ENCODE data around the gene BAG2. TPM values are rescaled to one million over a fixed set of nuclear protein-coding genes. Genes with fewer than 3 reads are reported as not detected.

BAG2 gene
- total RNA-seq, 1 experiment from 2014 or later, result 14.0 TPM

GRCh38 chr6:57221936-57222742, 50.0 kb downstream of the BAG2 start, which contains the start of gene RAB23:
RAB23 (minus strand) TSS chr6:57222307; CDS start chr6:57210380, 11,927 bp downstream.
- ATAC-seq (peak; percentile 94), DNase-seq (ENCODE audit: low read depth, low spot score) (peak; percentile 54)
- in situ Hi-C loops (cut with HindIII; ENCODE audit: low pct_unique_long_range_greater_than_20kb, low sequenced_read_pairs), result no loop called here
- no peaks in the 10 kb centered on the region; the same call in 1 of the 2 replicates for H3K36me3 ChIP-seq (ENCODE audit: control insufficient read depth, insufficient read depth, low read length)
- no TSS peak for BruUV-seq (replicated peaks)
- ChIA-PET CTCF (interaction anchor here (0.7 kb wide), 2 partner anchors 12 to 24 kb away, joined by 3 to 4 read pairs; no protein-coding TSS in a partner anchor), POLR2A (no interaction called here)
- peak; percentile 43; the same call in 1 of the 2 replicates for TF ChIP-seq TCF7L2 (IDR thresholded peaks at IDR 0.05; ENCODE audit: low read depth, low read length)
- TF ChIP-seq, protein P1, sequence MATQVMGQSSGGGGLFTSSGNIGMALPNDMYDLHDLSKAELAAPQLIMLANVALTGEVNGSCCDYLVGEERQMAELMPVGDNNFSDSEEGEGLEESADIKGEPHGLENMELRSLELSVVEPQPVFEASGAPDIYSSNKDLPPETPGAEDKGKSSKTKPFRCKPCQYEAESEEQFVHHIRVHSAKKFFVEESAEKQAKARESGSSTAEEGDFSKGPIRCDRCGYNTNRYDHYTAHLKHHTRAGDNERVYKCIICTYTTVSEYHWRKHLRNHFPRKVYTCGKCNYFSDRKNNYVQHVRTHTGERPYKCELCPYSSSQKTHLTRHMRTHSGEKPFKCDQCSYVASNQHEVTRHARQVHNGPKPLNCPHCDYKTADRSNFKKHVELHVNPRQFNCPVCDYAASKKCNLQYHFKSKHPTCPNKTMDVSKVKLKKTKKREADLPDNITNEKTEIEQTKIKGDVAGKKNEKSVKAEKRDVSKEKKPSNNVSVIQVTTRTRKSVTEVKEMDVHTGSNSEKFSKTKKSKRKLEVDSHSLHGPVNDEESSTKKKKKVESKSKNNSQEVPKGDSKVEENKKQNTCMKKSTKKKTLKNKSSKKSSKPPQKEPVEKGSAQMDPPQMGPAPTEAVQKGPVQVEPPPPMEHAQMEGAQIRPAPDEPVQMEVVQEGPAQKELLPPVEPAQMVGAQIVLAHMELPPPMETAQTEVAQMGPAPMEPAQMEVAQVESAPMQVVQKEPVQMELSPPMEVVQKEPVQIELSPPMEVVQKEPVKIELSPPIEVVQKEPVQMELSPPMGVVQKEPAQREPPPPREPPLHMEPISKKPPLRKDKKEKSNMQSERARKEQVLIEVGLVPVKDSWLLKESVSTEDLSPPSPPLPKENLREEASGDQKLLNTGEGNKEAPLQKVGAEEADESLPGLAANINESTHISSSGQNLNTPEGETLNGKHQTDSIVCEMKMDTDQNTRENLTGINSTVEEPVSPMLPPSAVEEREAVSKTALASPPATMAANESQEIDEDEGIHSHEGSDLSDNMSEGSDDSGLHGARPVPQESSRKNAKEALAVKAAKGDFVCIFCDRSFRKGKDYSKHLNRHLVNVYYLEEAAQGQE (IDR thresholded peaks at IDR 0.05; ENCODE audit: insufficient read depth in 1 of 2, low read depth in 2 of 2, low read length in 1 of 2), result no peak
- TF ChIP-seq, protein P2, sequence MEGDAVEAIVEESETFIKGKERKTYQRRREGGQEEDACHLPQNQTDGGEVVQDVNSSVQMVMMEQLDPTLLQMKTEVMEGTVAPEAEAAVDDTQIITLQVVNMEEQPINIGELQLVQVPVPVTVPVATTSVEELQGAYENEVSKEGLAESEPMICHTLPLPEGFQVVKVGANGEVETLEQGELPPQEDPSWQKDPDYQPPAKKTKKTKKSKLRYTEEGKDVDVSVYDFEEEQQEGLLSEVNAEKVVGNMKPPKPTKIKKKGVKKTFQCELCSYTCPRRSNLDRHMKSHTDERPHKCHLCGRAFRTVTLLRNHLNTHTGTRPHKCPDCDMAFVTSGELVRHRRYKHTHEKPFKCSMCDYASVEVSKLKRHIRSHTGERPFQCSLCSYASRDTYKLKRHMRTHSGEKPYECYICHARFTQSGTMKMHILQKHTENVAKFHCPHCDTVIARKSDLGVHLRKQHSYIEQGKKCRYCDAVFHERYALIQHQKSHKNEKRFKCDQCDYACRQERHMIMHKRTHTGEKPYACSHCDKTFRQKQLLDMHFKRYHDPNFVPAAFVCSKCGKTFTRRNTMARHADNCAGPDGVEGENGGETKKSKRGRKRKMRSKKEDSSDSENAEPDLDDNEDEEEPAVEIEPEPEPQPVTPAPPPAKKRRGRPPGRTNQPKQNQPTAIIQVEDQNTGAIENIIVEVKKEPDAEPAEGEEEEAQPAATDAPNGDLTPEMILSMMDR (IDR thresholded peaks at IDR 0.05), result peak; percentile 49
- peak; percentile 82 for TF ChIP-seq SIN3A (IDR thresholded peaks at IDR 0.05; ENCODE audit: borderline replicate concordance, insufficient read depth, low read depth, low read length)
- peak; percentile 91 for TF ChIP-seq POLR2AphosphoS5 (IDR thresholded peaks at IDR 0.05; ENCODE audit: low read depth, low read length)
- H3K27ac ChIP-seq (ENCODE audit: low read length), result peak within 1 kb of the TSS; percentile 91
- H3K9me3 ChIP-seq (ENCODE audit: control insufficient read depth, insufficient read depth, low read depth, low read length), result no peaks in the 10 kb centered on the region
- intact Hi-C loops (cut with micrococcal nuclease; ENCODE audit: unreplicated experiment), result no loop called here
- no peaks in the 10 kb centered on the region for H3K27me3 ChIP-seq (ENCODE audit: control insufficient read depth, insufficient read depth, low read length)
- H3K4me3 ChIP-seq (ENCODE audit: low read depth in 2 of 2, low read length in 2 of 2), result peak within 1 kb of the TSS; percentile 75
- peaks cover 6% of the 10 kb centered on the region; the same call in 1 of the 2 replicates for H3K4me1 ChIP-seq (ENCODE audit: control insufficient read depth, insufficient read depth, low read length)

- intact Hi-C loops (cut with micrococcal nuclease; ENCODE audit: unreplicated experiment) (no loop called here), in situ Hi-C loops (cut with HindIII; ENCODE audit: low pct_unique_long_range_greater_than_20kb, low sequenced_read_pairs) (no loop called here)
- CTCF ChIA-PET, result interaction anchor here (0.7 kb wide), 1 partner anchor 11 kb away, joined by 4 read pairs; no protein-coding TSS in a partner anchor
- no peak for DNase-seq (ENCODE audit: low read depth, low spot score)
- no peaks in the 10 kb centered on the region for H3K9me3 ChIP-seq (ENCODE audit: control insufficient read depth, insufficient read depth, low read depth, low read length)
- no TSS peak for BruUV-seq (replicated peaks)
- TF ChIP-seq, protein P2 (IDR thresholded peaks at IDR 0.05), result no peak
- no peak for TF ChIP-seq TCF7L2 (IDR thresholded peaks at IDR 0.05; ENCODE audit: low read depth, low read length)
- TF ChIP-seq POLR2AphosphoS5 (IDR thresholded peaks at IDR 0.05; ENCODE audit: low read depth, low read length), result no peak
- no peak for TF ChIP-seq SIN3A (IDR thresholded peaks at IDR 0.05; ENCODE audit: borderline replicate concordance, insufficient read depth, low read depth, low read length)
- TF ChIP-seq, protein P1 (IDR thresholded peaks at IDR 0.05; ENCODE audit: insufficient read depth in 1 of 2, low read depth in 2 of 2, low read length in 1 of 2), result no peak
- ATAC-seq, result no peak
- H3K36me3 ChIP-seq (ENCODE audit: control insufficient read depth, insufficient read depth, low read length), result no peaks in the 10 kb centered on the region; the same call in 1 of the 2 replicates
- peak overlapping the region; percentile 75 for H3K4me3 ChIP-seq (ENCODE audit: low read depth in 2 of 2, low read length in 2 of 2)
- peaks cover 6% of the 10 kb centered on the region; the same call in 1 of the 2 replicates for H3K4me1 ChIP-seq (ENCODE audit: control insufficient read depth, insufficient read depth, low read length)
- POLR2A ChIA-PET, result no interaction called here
- peak overlapping the region; percentile 91 for H3K27ac ChIP-seq (ENCODE audit: low read length)
- H3K27me3 ChIP-seq (ENCODE audit: control insufficient read depth, insufficient read depth, low read length), result no peaks in the 10 kb centered on the region
Observed at GRCh38 chr6:57222743-57223077, 50.6 kb downstream of the BAG2 start.
